Glutamatergic neuron (in vitro differentiated cells): ENCODE results near the gene KIF21A. TPM values are rescaled to one million over a fixed set of nuclear protein-coding genes. Genes with fewer than 3 reads are reported as not detected.
"Not testable (repeated sequence)": the region's sequence is repeated elsewhere in the genome, so short reads cannot be mapped to it uniquely, and the experiment has no call there.

Experiments used
- DNase-seq: peaks from one replicate; pipeline ENCODE4 v3.0.0; 2022
- H3K27ac Mint-ChIP-seq: one replicate; pipeline ENCODE4 v1.8.0; 2020; ENCODE audit warnings: mild to moderate bottlenecking, mixed read lengths, inconsistent platforms; ENCODE audit not compliant: unreplicated experiment
- H3K27me3 Mint-ChIP-seq: one replicate; pipeline ENCODE4 v1.8.0; 2020; ENCODE audit warnings: mild to moderate bottlenecking, moderate library complexity, mixed read lengths, inconsistent platforms; ENCODE audit not compliant: unreplicated experiment
- H3K36me3 Mint-ChIP-seq: one replicate; pipeline ENCODE4 v1.8.0; 2020; ENCODE audit warnings: mild to moderate bottlenecking, mixed read lengths, inconsistent platforms; ENCODE audit not compliant: unreplicated experiment
- H3K4me1 Mint-ChIP-seq: one replicate; pipeline ENCODE4 v1.8.0; 2020; ENCODE audit warnings: mild to moderate bottlenecking, low read depth, mixed read lengths, inconsistent platforms; ENCODE audit not compliant: unreplicated experiment
- H3K4me3 Mint-ChIP-seq: one replicate; pipeline ENCODE4 v1.8.0; 2020; ENCODE audit warnings: mild to moderate bottlenecking, mixed read lengths, inconsistent platforms; ENCODE audit not compliant: unreplicated experiment
- H3K9me3 Mint-ChIP-seq: one replicate; pipeline ENCODE4 v1.8.0; 2020; ENCODE audit warnings: mild to moderate bottlenecking, moderate library complexity, mixed read lengths, inconsistent platforms; ENCODE audit not compliant: unreplicated experiment
- total RNA-seq: library from RNA; stranded (reverse); fragmentation: NEBNext Ultra II Directional; extraction: Animal tissue kit (Norgen Biotek cat#: 25700); gene quantifications from one replicate; pipeline ENCODE4 v1.2.1, GENCODE V29; 2021; ENCODE audit not compliant: unreplicated experiment
- TF ChIP-seq, protein P1 (sequence below): fragments of 200-600 bp; sonication (generic); IDR thresholded peaks from one replicate; pipeline ENCODE4 v1.5.0; 2021; ENCODE audit not compliant: partially characterized antibody, unreplicated experiment

Gene KIF21A
- total RNA-seq, 1 donor from 2014 or later, result 93.1 TPM

DNA sequence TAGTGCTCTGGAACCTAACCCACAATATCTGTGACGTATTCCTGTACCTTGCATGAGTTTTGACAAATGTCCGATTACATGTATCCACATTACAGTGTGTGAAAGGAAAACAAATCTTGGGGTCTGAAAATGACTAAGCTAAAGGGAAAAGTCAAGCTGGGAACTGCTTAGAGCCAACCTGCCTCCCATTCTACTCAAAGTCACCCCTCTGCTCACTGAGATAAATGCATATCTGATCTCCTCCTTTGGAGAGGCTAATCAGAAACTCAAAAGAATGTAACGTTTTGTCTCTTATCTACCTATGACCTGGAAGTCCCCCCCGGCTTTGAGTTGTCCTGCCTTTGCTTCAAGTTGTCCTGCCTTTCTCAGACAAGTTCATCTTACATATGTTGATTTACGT is 34.0 kb upstream of the KIF21A start:
- H3K4me3 Mint-ChIP-seq, result no peak overlapping the region
- H3K27ac Mint-ChIP-seq, result no peak overlapping the region
- peaks cover 6% of the 10 kb centered on the region for H3K36me3 Mint-ChIP-seq
- H3K4me1 Mint-ChIP-seq, result no peaks in the 10 kb centered on the region
- H3K27me3 Mint-ChIP-seq, result no peaks in the 10 kb centered on the region
- TF ChIP-seq, protein P1, sequence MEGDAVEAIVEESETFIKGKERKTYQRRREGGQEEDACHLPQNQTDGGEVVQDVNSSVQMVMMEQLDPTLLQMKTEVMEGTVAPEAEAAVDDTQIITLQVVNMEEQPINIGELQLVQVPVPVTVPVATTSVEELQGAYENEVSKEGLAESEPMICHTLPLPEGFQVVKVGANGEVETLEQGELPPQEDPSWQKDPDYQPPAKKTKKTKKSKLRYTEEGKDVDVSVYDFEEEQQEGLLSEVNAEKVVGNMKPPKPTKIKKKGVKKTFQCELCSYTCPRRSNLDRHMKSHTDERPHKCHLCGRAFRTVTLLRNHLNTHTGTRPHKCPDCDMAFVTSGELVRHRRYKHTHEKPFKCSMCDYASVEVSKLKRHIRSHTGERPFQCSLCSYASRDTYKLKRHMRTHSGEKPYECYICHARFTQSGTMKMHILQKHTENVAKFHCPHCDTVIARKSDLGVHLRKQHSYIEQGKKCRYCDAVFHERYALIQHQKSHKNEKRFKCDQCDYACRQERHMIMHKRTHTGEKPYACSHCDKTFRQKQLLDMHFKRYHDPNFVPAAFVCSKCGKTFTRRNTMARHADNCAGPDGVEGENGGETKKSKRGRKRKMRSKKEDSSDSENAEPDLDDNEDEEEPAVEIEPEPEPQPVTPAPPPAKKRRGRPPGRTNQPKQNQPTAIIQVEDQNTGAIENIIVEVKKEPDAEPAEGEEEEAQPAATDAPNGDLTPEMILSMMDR, result no peak
- DNase-seq, result no peak
- H3K9me3 Mint-ChIP-seq, result peaks cover 3% of the 10 kb centered on the region

DNA sequence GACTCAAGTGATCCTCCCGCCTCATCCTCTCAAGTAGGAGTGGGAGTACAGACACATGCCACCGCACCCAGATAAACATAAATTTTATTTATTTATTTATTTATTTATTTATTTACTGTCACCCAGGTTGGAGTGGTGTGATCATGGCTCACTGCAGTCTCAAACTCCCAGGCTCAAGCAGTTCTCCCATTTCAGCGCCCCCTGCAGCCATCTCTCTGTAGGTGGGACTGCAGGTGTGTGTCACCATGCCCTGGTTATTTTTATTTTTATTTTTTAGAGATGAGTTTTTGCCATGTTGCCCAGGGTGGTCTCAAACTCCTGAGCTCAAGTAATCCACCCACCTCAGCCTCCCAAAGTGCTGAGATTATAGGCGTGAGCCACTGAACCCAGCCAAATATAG is 33.2 kb upstream of the KIF21A start:
- peaks cover 3% of the 10 kb centered on the region for H3K9me3 Mint-ChIP-seq
- H3K4me3 Mint-ChIP-seq, result no peak overlapping the region

DNA sequence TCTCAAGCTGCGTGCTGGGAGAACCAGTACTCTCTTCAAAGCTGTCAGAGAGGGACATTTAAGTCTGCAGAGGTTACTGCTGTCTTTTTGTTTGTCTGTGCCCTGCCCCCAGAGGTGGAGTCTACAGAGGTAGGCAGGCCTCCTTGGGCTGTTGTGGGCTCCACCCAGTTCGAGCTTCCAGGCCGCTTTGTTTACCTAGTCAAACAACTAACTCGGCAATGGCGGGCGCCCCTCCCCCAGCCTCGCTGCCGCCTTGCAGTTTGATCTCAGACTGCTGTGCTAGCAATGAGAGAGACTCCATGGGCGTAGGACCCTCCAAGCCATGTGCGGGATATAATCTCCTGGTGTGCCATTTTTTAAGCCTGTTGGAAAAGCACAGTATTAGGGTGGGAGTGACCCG is 32.2 kb upstream of the KIF21A start:
- not testable (repeated sequence) for H3K4me1 Mint-ChIP-seq, H3K27ac Mint-ChIP-seq, H3K9me3 Mint-ChIP-seq, H3K27me3 Mint-ChIP-seq, DNase-seq, H3K4me3 Mint-ChIP-seq, H3K36me3 Mint-ChIP-seq

More for the DNA sequence above, 33.2 kb upstream of the KIF21A start:
- Mint-ChIP-seq H3K4me1 (no peaks in the 10 kb centered on the region), H3K36me3 (peaks cover 6% of the 10 kb centered on the region), H3K27me3 (no peaks in the 10 kb centered on the region), H3K27ac (no peak overlapping the region)
- no peak for DNase-seq
- TF ChIP-seq, protein P1, result no peak

DNA sequence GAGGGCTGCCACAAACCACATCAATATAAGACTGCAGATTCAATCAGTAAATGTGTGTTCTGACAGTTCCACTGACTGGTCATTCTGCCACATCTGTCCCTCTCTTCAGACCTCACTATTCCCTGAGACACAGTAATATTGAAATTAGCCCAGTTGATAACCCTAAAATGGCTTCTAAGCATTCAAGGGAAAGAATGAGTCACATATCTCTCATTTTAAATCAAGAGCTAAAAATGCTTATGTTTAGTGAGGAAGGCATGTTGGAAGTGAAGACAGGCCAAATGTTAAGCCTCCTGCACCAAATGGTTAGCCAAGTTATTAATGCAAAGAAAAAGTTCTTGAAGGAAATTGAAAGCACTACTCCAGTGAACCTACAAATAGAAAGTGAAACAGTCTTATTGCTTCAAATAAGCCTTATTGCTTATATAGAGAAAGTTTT is 24.5 kb upstream of the KIF21A start:
- TF ChIP-seq, protein P1, result no peak
- no peak overlapping the region for H3K4me3 Mint-ChIP-seq
- H3K4me1 Mint-ChIP-seq, result no peaks in the 10 kb centered on the region
- no peaks in the 10 kb centered on the region for H3K27me3 Mint-ChIP-seq
- H3K36me3 Mint-ChIP-seq, result no peaks in the 10 kb centered on the region
- H3K9me3 Mint-ChIP-seq, result no peaks in the 10 kb centered on the region
- H3K27ac Mint-ChIP-seq, result no peak overlapping the region
- no peak for DNase-seq

DNA sequence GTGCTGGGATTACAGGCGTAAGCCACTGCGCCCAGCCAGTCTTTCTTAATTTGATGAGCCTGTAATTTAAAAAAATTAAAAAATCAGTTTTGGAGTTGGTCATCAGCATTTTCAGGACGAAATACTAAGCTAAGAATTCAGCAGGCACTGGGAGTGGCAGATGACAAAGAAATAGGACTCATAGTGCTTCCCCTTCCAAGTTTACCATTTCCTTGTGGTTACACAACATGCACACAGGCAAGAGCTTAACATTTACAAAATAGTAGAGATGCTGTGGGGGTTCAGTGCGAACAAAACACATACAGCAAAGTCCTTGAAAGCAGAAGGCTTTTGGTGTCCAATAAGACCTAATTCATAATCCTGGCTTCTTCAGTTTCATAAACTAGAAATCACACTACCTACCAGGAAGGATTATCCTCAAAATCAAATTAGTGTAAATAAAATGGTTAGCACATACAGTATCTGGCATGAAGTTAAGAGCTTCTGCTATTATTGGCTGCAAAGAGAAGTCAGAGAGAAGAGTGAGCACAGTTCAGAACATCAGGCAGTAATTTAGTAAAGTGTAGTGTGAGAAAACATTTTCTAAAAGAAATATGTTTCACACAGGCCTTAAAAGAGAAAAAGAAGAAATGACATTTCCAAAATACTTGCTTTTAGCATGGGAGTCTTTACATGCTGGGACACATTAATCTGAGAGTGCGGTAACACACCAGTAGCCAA is 22.2 kb upstream of the KIF21A start:
- Mint-ChIP-seq H3K4me1 (no peaks in the 10 kb centered on the region), H3K27me3 (no peaks in the 10 kb centered on the region), H3K4me3 (no peak overlapping the region), H3K36me3 (no peaks in the 10 kb centered on the region), H3K27ac (no peak overlapping the region), H3K9me3 (no peaks in the 10 kb centered on the region)
- TF ChIP-seq, protein P1, result no peak
- no peak for DNase-seq
